ENCODE data around the gene PLK1.
"Not testable (repeated sequence)": the region's sequence is repeated elsewhere in the genome, so short reads cannot be mapped to it uniquely, and the experiment has no call there.

GRCh38 chr16:23722613-23723240, 44.0 kb downstream of the PLK1 start:
- TF ChIP-seq POLR2A (IDR thresholded peaks at IDR 0.05; ENCODE audit: low read depth, low read length); TAF1 (IDR thresholded peaks at IDR 0.05; ENCODE audit: low read depth, low read length); POLR2AphosphoS5 (IDR thresholded peaks at IDR 0.05; ENCODE audit: low read depth, low read length); SPI1 (IDR thresholded peaks at IDR 0.05; ENCODE audit: low read depth, low read length); POU2F2 (IDR thresholded peaks at IDR 0.05; ENCODE audit: low read depth, low read length); PAX5 (IDR thresholded peaks at IDR 0.05; ENCODE audit: insufficient read depth, low read length, severe bottlenecking): not testable (repeated sequence)
